ENCODE data around the gene APEH.

The APEH gene

GRCh38 chr3:49661281-49661680, 12.9 kb upstream of the APEH start:
- TF ChIP-seq EZH2 (IDR thresholded peaks at IDR 0.05) (no peak), FOXP2 (optimal IDR thresholded peaks at IDR 0.05; ENCODE audit: control extremely low read depth, extremely low read length, insufficient read depth) (no peak), POLR2AphosphoS5 (IDR thresholded peaks at IDR 0.05; ENCODE audit: borderline replicate concordance, low read depth, low read length) (no peak)
- Histone ChIP-seq H3K9ac (ENCODE audit: insufficient read length) (no peak overlapping the region), H3K27ac (no peak overlapping the region), H3K4me3 (no peak overlapping the region), H3K36me3 (ENCODE audit: insufficient read depth, low read length) (no peaks in the 10 kb centered on the region), H3K9me3 (ENCODE audit: low read depth, low read length) (no peaks in the 10 kb centered on the region)
- no peak for DNase-seq (ENCODE audit: low read depth, low spot score)

DNA sequence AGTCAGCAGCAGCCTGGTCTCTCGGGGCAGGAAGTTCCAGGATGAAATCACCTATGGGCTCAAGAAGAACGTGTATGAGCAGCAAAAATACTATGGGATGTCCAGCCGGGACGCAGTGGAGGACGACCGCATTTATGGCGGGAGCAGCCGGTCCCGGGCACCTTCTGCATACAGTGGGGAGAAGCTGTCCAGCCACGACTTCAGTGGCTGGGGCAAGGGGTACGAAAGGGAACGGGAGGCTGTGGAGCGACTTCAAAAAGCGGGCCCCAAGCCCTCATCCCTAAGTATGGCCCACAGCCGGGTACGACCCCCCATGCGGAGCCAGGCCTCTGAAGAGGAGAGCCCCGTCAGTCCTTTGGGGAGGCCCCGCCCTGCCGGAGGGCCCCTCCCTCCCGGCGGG, 12.1 kb upstream of the APEH start:
- Histone ChIP-seq H3K27ac (no peak overlapping the region), H3K4me3 (no peak overlapping the region), H3K9me3 (ENCODE audit: low read depth, low read length) (no peaks in the 10 kb centered on the region), H3K9ac (ENCODE audit: insufficient read length) (no peak overlapping the region), H3K36me3 (ENCODE audit: insufficient read depth, low read length) (no peaks in the 10 kb centered on the region)
- no peak for DNase-seq (ENCODE audit: low read depth, low spot score)
- no peak for TF ChIP-seq FOXP2 (optimal IDR thresholded peaks at IDR 0.05; ENCODE audit: control extremely low read depth, extremely low read length, insufficient read depth)
- no peak for TF ChIP-seq EZH2 (IDR thresholded peaks at IDR 0.05)
- no peak for TF ChIP-seq POLR2AphosphoS5 (IDR thresholded peaks at IDR 0.05; ENCODE audit: borderline replicate concordance, low read depth, low read length)

GRCh38 chr3:49662720-49663413, 11.3 kb upstream of the APEH start:
- Histone ChIP-seq H3K36me3 (ENCODE audit: insufficient read depth, low read length) (no peaks in the 10 kb centered on the region), H3K9me3 (ENCODE audit: low read depth, low read length) (no peaks in the 10 kb centered on the region), H3K9ac (ENCODE audit: insufficient read length) (no peak overlapping the region), H3K4me3 (no peak overlapping the region), H3K27ac (no peak overlapping the region)
- DNase-seq (ENCODE audit: low read depth, low spot score) = no peak
- TF ChIP-seq POLR2AphosphoS5 (IDR thresholded peaks at IDR 0.05; ENCODE audit: borderline replicate concordance, low read depth, low read length) (no peak), EZH2 (IDR thresholded peaks at IDR 0.05) (no peak)

GRCh38 chr3:49663831-49664230, 10.3 kb upstream of the APEH start:
- no peak for TF ChIP-seq EZH2 (IDR thresholded peaks at IDR 0.05)
- no peak for TF ChIP-seq FOXP2 (optimal IDR thresholded peaks at IDR 0.05; ENCODE audit: control extremely low read depth, extremely low read length, insufficient read depth)
- TF ChIP-seq POLR2AphosphoS5 (IDR thresholded peaks at IDR 0.05; ENCODE audit: borderline replicate concordance, low read depth, low read length) = no peak
- H3K9me3 ChIP-seq (ENCODE audit: low read depth, low read length) = no peaks in the 10 kb centered on the region
- DNase-seq (ENCODE audit: low read depth, low spot score) = no peak

DNA sequence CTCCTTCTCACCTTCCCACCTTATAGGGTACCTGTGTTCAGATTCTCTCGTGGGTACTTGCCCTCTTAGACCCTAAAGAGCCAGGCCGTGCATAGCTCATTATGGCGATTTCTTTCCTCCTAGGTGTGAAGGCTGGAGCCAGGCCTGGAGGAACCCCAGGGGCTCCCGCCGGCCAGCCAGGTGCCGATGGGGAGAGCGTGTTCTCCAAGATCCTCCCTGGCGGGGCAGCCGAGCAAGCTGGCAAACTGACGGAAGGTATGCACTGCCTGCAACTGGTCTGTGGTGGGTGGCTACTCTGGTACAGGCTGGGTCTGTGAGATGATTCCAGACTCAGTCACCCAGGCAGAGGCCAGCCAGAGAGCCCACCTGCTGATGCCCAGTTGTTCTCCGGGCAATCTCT, 9.9 kb upstream of the APEH start:
- DNase-seq (ENCODE audit: low read depth, low spot score) = no peak
- Histone ChIP-seq H3K36me3 (ENCODE audit: insufficient read depth, low read length) (no peaks in the 10 kb centered on the region), H3K27ac (no peak overlapping the region), H3K4me3 (no peak overlapping the region), H3K9ac (ENCODE audit: insufficient read length) (no peak overlapping the region), H3K9me3 (ENCODE audit: low read depth, low read length) (no peaks in the 10 kb centered on the region)
- TF ChIP-seq EZH2 (IDR thresholded peaks at IDR 0.05) (no peak), FOXP2 (optimal IDR thresholded peaks at IDR 0.05; ENCODE audit: control extremely low read depth, extremely low read length, insufficient read depth) (no peak), POLR2AphosphoS5 (IDR thresholded peaks at IDR 0.05; ENCODE audit: borderline replicate concordance, low read depth, low read length) (no peak)

More at GRCh38 chr3:49663831-49664230, 10.3 kb upstream of the APEH start:
- Histone ChIP-seq H3K36me3 (ENCODE audit: insufficient read depth, low read length) (no peaks in the 10 kb centered on the region), H3K4me3 (no peak overlapping the region), H3K27ac (no peak overlapping the region), H3K9ac (ENCODE audit: insufficient read length) (no peak overlapping the region)

DNA sequence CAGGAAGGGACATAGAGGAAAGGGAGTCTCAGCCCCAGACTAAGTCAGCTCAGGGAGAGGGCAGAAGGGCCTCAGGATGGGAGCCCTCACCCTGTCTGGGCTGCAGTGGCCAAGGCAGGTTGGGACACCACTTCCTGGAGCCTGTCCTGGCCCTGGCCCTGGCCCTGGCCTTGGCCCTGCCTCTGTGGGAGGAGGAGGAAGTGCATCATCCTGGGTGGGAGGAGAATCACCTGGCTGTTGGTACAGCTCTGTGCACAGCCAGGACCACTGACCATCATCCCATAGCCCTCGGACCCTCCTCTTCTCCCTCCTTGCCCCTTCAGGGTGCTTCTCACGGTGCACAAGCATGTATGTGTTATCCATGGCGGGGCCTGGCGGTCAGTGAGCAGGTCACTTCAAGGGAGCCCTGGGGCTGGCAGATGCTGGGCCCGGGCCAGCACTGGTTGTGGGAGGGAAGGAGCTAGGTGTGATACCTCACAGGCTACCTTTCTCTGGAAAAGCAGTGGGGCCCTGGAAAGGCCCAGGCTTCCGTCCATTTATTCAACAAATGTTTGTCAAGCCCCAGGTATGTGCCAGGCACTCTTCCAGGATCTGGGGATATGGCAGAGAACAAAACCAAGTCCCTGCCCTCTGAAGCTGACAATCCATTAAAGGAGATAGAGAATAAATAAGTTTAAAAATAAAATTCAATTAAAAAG, 8.2 kb upstream of the APEH start:
- no peaks in the 10 kb centered on the region for H3K9me3 ChIP-seq (ENCODE audit: low read depth, low read length)

DNA sequence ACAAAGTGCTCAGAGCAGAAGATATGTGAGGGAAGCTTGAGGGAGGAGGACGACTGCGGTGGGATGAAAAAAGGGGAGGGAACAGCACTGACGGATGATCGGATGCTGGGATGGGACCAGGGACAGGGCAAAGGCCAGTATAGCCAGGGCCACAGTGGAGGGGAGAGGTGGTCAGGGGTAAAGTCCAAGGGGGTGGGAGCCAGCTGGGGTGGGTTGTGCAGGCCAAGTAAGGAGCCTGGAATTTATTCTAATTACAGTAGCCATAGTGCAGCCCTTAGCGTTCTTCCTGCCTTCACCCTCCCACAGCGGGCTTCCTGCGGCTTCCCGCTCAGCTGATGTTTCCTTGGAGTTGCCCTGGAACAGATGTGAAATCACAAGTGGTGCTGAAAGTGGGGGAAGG, 7.6 kb upstream of the APEH start:
- H3K9ac ChIP-seq (ENCODE audit: insufficient read length) = no peak overlapping the region
- H3K27ac ChIP-seq = no peak overlapping the region
- no peak for DNase-seq (ENCODE audit: low read depth, low spot score)
- H3K9me3 ChIP-seq (ENCODE audit: low read depth, low read length) = no peaks in the 10 kb centered on the region
- no peaks in the 10 kb centered on the region for H3K36me3 ChIP-seq (ENCODE audit: insufficient read depth, low read length)
- no peak overlapping the region for H3K4me3 ChIP-seq
- TF ChIP-seq POLR2AphosphoS5 (IDR thresholded peaks at IDR 0.05; ENCODE audit: borderline replicate concordance, low read depth, low read length) (no peak), EZH2 (IDR thresholded peaks at IDR 0.05) (no peak), FOXP2 (optimal IDR thresholded peaks at IDR 0.05; ENCODE audit: control extremely low read depth, extremely low read length, insufficient read depth) (no peak)

More for the DNA sequence above, 8.2 kb upstream of the APEH start:
- Histone ChIP-seq H3K27ac (no peak overlapping the region), H3K4me3 (no peak overlapping the region), H3K9ac (ENCODE audit: insufficient read length) (no peak overlapping the region), H3K36me3 (ENCODE audit: insufficient read depth, low read length) (no peaks in the 10 kb centered on the region)
- TF ChIP-seq POLR2AphosphoS5 (IDR thresholded peaks at IDR 0.05; ENCODE audit: borderline replicate concordance, low read depth, low read length) = no peak
- no peak for TF ChIP-seq FOXP2 (optimal IDR thresholded peaks at IDR 0.05; ENCODE audit: control extremely low read depth, extremely low read length, insufficient read depth)
- no peak for TF ChIP-seq EZH2 (IDR thresholded peaks at IDR 0.05)
- no peak for DNase-seq (ENCODE audit: low read depth, low spot score)

DNA sequence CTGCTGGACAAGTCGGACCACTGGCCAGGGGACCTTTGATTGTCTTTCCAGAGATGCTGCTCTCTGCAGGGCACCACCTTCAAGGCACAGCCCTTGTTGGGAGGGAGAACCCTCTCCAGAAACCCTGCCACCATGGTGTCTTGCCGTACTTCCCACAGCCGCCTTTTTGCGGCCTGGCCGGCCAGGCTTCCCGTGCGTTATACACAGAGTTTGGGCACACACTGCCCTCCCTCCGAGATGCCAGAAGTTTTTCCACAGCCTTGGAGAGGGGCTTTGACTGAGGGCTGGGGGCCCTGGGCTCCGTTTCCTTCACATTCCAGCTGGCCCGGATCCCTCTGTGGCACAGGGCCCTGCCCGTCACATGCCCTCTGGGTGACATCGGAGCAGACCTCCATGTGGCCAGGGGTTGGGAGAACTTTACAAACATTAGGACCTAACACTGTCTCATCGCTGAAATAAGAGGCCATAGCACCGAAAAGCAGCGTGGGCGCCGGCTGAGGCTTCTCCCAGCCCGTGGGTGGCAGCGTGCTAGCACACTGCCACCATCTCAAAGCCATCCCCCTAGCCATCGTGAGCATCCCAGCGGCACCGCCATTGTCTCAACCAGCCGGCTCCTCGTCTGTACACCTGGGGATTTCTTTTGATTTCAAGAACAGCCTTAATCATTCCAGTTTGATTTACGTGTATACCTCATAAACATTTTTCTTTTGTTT, 6.3 kb upstream of the APEH start:
- no peak overlapping the region for H3K4me3 ChIP-seq
- TF ChIP-seq POLR2AphosphoS5 (IDR thresholded peaks at IDR 0.05; ENCODE audit: borderline replicate concordance, low read depth, low read length) = no peak
- no peak for TF ChIP-seq EZH2 (IDR thresholded peaks at IDR 0.05)
- TF ChIP-seq FOXP2 (optimal IDR thresholded peaks at IDR 0.05; ENCODE audit: control extremely low read depth, extremely low read length, insufficient read depth) = no peak
- no peak overlapping the region for H3K27ac ChIP-seq
- no peaks in the 10 kb centered on the region for H3K36me3 ChIP-seq (ENCODE audit: insufficient read depth, low read length)
- no peak for DNase-seq (ENCODE audit: low read depth, low spot score)
- H3K9ac ChIP-seq (ENCODE audit: insufficient read length) = no peak overlapping the region
- H3K9me3 ChIP-seq (ENCODE audit: low read depth, low read length) = no peaks in the 10 kb centered on the region

All from SK-N-MC (cell line).